Thymus (tissue), 11 donors: ENCODE data around the gene METTL1. TPM values are rescaled to one million over a fixed set of nuclear protein-coding genes. Genes with fewer than 3 reads are reported as not detected.

Source experiments
- DNase-seq, 9 donors: peaks; one replicate each; pipeline ENCODE4 v3.0.0-alpha.2; 2013; ENCODE audit warnings: low spot score in 9 of 9, low read depth in 6 of 9, missing footprints in 1 of 9
- H3K27ac ChIP-seq, 2 donors: one replicate each; pipeline ENCODE4 v1.5.1; 2013; ENCODE audit warnings: control low read depth in 1 of 2, low read depth in 1 of 2, low read length in 1 of 2, mild to moderate bottlenecking in 1 of 2, moderate library complexity in 1 of 2
- H3K27me3 ChIP-seq, 2 donors: one replicate each; pipeline ENCODE4 v1.5.1; 2013; ENCODE audit warnings: low read length in 1 of 2; ENCODE audit not compliant: control insufficient read depth in 2 of 2, insufficient read depth in 1 of 2
- H3K36me3 ChIP-seq, 2 donors: one replicate each; pipeline ENCODE4 v1.5.1; 2013; ENCODE audit warnings: low read length in 1 of 2, mild to moderate bottlenecking in 1 of 2, moderate library complexity in 1 of 2; ENCODE audit not compliant: control insufficient read depth in 2 of 2, insufficient read depth in 2 of 2
- H3K4me1 ChIP-seq, 2 donors: one replicate each; pipeline ENCODE4 v1.5.1; 2013; ENCODE audit warnings: low read length in 2 of 2; ENCODE audit not compliant: control insufficient read depth in 2 of 2, insufficient read depth in 2 of 2
- H3K4me3 ChIP-seq, 2 donors: one replicate each; pipeline ENCODE4 v1.5.1; 2013; ENCODE audit warnings: low read length in 2 of 2, control low read depth in 1 of 2, mild to moderate bottlenecking in 1 of 2
- H3K9me3 ChIP-seq, 2 donors: one replicate each; pipeline ENCODE4 v1.5.1; 2013; ENCODE audit warnings: low read length in 1 of 2, mild to moderate bottlenecking in 1 of 2; ENCODE audit not compliant: control insufficient read depth in 2 of 2, insufficient read depth in 1 of 2
- WGBS: extraction: QIAGEN DNeasy Blood & Tissue Kit; methylation state at CpG from one replicate; pipeline ENCODE4 v1.1.7; 2013; 5-methylcytosine and 5-hydroxymethylcytosine counted together
- polyA plus RNA-seq: library from polyadenylated mRNA; stranded (reverse); fragments of 200-250 nt; gene quantifications from one replicate; pipeline ENCODE4 v1.2.3, GENCODE V29; 2013
- total RNA-seq: library from RNA; stranded (reverse); fragments of 120-200 nt; gene quantifications from one replicate; pipeline ENCODE4 v1.2.4, GENCODE V29; 2013
- donor health status: healthy.

Gene METTL1
- total and polyA plus RNA-seq, 2 donors: 10.6 to 12.9 TPM

- WGBS: 98% methylated on average over 3 of the region's 3 CpGs
- Histone ChIP-seq H3K9me3 (no peaks in the 10 kb centered on the region), H3K36me3 (peaks cover 14 to 43% of the 10 kb centered on the region in 2 donors)
Observed at GRCh38 chr12:57806677-57807076, 34.8 kb upstream of the METTL1 start.

GRCh38 chr12:57803319-57803893 lies 31.5 kb upstream of the METTL1 start:
- Histone ChIP-seq H3K27ac (no peak overlapping the region), H3K36me3 (peaks cover 11 to 52% of the 10 kb centered on the region in 2 donors), H3K4me1 (no peaks in the 10 kb centered on the region), H3K4me3 (no peak overlapping the region), H3K9me3 (no peaks in the 10 kb centered on the region), H3K27me3 (no peaks in the 10 kb centered on the region)
- 84% methylated on average over 9 of the region's 9 CpGs for WGBS
- DNase-seq: peak in 2 of 9 donors; percentile 22 to 43

More at GRCh38 chr12:57806677-57807076, 34.8 kb upstream of the METTL1 start:
- Histone ChIP-seq H3K4me1 (no peaks in the 10 kb centered on the region), H3K4me3 (no peak overlapping the region), H3K27me3 (no peaks in the 10 kb centered on the region), H3K27ac (no peak overlapping the region)
- no peak for DNase-seq

DNA sequence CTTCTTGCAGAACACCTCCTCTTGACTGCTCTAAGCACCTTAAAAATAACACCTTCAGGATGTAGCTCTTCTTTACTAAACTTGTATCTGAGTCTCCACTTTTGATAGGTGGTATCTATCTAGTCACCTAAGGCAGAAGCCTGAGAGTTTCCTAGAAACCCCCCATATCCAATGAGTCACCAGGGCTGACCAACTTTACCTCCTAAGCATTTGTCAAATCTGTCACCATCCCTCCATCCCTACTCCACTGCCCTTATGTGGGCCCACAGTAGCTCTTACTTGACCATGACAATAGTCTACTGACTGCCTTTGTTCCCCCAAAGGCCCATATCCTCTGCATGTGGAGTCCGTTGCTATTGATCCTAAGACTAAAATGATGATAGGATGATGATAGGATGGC lies 30.7 kb upstream of the METTL1 start:
- Histone ChIP-seq H3K36me3 (peaks cover 9 to 50% of the 10 kb centered on the region in 2 donors), H3K27me3 (no peaks in the 10 kb centered on the region), H3K27ac (no peak overlapping the region), H3K4me1 (no peaks in the 10 kb centered on the region), H3K4me3 (no peak overlapping the region), H3K9me3 (no peaks in the 10 kb centered on the region)
- WGBS: 99% methylated on average over 1 of the region's 1 CpG
- DNase-seq: no peak

GRCh38 chr12:57800965-57801364 lies 29.1 kb upstream of the METTL1 start:
- H3K36me3 ChIP-seq: peaks cover 14 to 58% of the 10 kb centered on the region in 2 donors
- no peaks in the 10 kb centered on the region for H3K4me1 ChIP-seq
- 98% methylated on average over 3 of the region's 3 CpGs for WGBS

DNA sequence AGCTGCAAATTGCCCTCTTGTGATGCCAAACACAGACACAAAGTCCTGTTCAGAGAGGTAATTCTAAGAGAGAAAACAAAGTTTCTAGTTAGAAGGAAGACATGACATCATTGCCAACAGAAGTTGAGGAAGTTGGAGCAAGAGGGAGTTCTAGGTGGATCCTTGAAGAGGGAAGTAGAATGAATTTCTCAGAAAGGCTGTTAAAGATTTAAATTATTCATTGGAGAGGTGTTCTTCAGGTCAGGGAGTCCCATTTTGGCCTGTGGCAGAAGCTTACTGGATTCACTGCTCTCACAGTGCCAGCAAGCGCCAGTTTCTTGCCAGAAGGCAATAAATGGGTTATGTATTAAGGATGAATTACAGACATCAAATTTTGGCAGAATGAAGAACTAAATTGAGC lies 26.0 kb upstream of the METTL1 start:
- Histone ChIP-seq H3K4me3 (no peak overlapping the region), H3K27ac (no peak overlapping the region), H3K4me1 (no peaks in the 10 kb centered on the region), H3K36me3 (peaks cover 30 to 68% of the 10 kb centered on the region in 2 donors), H3K27me3 (no peaks in the 10 kb centered on the region), H3K9me3 (no peaks in the 10 kb centered on the region)
- WGBS: 100% methylated on average over 1 of the region's 1 CpG
- DNase-seq: no peak

More at GRCh38 chr12:57800965-57801364, 29.1 kb upstream of the METTL1 start:
- H3K9me3 ChIP-seq: no peaks in the 10 kb centered on the region
- no peak for DNase-seq
- H3K27me3 ChIP-seq: no peaks in the 10 kb centered on the region
- H3K27ac ChIP-seq: no peak overlapping the region
- no peak overlapping the region for H3K4me3 ChIP-seq

DNA sequence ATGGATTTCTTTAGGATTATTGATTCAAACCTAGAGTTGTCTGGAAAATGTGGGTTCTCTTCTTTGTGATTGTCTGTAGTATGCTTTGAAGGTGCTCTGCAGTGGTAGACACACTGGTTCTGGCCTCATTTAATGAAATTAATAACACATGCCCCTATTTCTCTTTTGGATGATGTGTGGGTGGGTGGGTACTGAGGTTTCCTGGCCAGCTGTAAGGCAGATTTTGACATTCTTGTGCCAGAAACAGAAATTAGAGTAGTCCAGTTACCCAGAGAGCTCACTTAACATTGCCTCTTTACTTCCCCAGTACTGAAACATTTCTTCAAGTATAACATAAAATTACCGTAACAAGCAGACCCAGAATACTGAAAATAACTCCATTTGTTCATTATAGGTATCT lies 25.1 kb upstream of the METTL1 start:
- H3K4me3 ChIP-seq: no peak overlapping the region
- peaks cover 30 to 68% of the 10 kb centered on the region in 2 donors for H3K36me3 ChIP-seq
- H3K27me3 ChIP-seq: no peaks in the 10 kb centered on the region
- DNase-seq: no peak
- no peak overlapping the region for H3K27ac ChIP-seq
- WGBS: 100% methylated on average over 1 of the region's 1 CpG
- no peaks in the 10 kb centered on the region for H3K9me3 ChIP-seq
- no peaks in the 10 kb centered on the region for H3K4me1 ChIP-seq

DNA sequence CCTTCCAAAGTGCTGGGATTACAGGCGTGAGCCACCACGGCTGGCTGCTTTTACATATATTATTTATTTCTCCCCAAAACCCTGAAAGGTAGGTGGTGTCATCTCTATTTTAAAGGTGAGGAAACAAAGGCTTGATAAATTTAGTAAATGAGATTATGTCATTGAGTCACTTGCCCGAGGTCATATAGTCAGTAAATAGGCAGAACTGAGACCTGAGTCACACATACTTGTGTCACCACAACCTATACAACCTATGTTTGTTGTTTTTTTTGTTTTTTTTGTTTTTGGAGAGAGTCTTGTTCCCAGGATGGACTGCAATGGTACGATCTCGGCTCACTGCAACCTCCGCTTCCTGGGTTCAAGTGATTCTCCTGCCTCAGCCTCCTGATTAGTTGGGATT lies 23.4 kb upstream of the METTL1 start:
- no peak overlapping the region for H3K27ac ChIP-seq
- peaks cover 39 to 67% of the 10 kb centered on the region in 2 donors for H3K36me3 ChIP-seq
- DNase-seq: no peak
- H3K4me3 ChIP-seq: no peak overlapping the region
- WGBS: 97% methylated on average over 6 of the region's 6 CpGs
- H3K4me1 ChIP-seq: no peaks in the 10 kb centered on the region
- no peaks in the 10 kb centered on the region for H3K9me3 ChIP-seq
- H3K27me3 ChIP-seq: no peaks in the 10 kb centered on the region

GRCh38 chr12:57793920-57794319 lies 22.0 kb upstream of the METTL1 start:
- Histone ChIP-seq H3K27ac (no peak overlapping the region), H3K4me3 (no peak overlapping the region), H3K27me3 (no peaks in the 10 kb centered on the region), H3K36me3 (peaks cover 42 to 66% of the 10 kb centered on the region in 2 donors), H3K9me3 (no peaks in the 10 kb centered on the region), H3K4me1 (no peaks in the 10 kb centered on the region)
- WGBS: 98% methylated on average over 1 of the region's 1 CpG
- DNase-seq: no peak

- Histone ChIP-seq H3K4me1 (peaks cover 23 to 36% of the 10 kb centered on the region in 2 donors), H3K36me3 (peaks cover 20 to 32% of the 10 kb centered on the region in 2 donors), H3K9me3 (no peaks in the 10 kb centered on the region), H3K4me3 (no peak overlapping the region), H3K27ac (no peak overlapping the region), H3K27me3 (no peaks in the 10 kb centered on the region)
- WGBS: 96% methylated on average over 11 of the region's 11 CpGs
- DNase-seq: no peak
Observed at GRCh38 chr12:57783861-57784260, 12.0 kb upstream of the METTL1 start.
